ENCODE results near the gene MTURN. TPM values are rescaled to one million over a fixed set of nuclear protein-coding genes. Genes with fewer than 3 reads are reported as not detected.
A peak's percentile ranks its signal among the peaks of the same experiment; 100 is the strongest.

The MTURN gene
- total and polyA plus RNA-seq, 2 donors from 2014 or later = 54.7 to 80.1 TPM

DNA sequence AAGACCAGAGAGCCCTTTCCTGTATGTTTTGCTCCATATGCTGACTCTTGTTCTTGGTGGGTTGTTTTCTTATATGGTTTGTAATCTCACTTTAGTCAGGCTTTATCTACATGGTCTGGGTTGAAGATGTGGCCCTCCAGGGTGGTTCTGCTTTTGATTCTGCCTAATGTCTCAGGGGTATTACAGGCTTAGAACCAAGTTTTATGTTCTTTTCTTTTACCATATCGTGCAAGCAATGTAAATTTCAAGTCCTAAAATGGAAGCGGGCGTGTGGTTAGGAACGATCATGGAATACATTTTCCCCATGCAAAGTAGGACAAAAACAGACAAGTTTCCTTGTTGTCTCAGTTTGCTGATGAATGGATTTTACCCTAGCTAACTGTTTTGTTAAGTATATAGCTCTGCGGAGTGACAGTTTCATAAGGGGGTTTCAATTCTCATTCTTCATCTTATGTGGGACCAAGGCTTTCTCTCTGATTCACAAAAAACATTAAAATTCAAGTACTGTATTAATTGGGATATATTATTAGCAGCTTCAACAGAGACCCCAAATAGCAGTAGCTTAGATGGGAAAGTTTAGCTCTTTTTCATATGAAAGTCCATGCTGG, 58.7 kb downstream of the MTURN start:
- no peak for FAIRE-seq
- peaks cover 0 to 6% (median 0%) of the 10 kb centered on the region in 3 donors for H3K9me3 ChIP-seq (ENCODE audit: control insufficient read depth in 2 of 3, insufficient read depth in 1 of 3, low read length in 3 of 3)
- no peak overlapping the region for H3K9ac ChIP-seq (ENCODE audit: low read length in 3 of 3)
- TF ChIP-seq, protein P1, sequence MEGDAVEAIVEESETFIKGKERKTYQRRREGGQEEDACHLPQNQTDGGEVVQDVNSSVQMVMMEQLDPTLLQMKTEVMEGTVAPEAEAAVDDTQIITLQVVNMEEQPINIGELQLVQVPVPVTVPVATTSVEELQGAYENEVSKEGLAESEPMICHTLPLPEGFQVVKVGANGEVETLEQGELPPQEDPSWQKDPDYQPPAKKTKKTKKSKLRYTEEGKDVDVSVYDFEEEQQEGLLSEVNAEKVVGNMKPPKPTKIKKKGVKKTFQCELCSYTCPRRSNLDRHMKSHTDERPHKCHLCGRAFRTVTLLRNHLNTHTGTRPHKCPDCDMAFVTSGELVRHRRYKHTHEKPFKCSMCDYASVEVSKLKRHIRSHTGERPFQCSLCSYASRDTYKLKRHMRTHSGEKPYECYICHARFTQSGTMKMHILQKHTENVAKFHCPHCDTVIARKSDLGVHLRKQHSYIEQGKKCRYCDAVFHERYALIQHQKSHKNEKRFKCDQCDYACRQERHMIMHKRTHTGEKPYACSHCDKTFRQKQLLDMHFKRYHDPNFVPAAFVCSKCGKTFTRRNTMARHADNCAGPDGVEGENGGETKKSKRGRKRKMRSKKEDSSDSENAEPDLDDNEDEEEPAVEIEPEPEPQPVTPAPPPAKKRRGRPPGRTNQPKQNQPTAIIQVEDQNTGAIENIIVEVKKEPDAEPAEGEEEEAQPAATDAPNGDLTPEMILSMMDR (IDR thresholded peaks at IDR 0.05; ENCODE audit: borderline replicate concordance, extremely low read depth, insufficient read depth) = no peak
- no peak for DNase-seq
- no peak overlapping the region for H3K4me3 ChIP-seq (ENCODE audit: low read length in 3 of 3)
- intact Hi-C loops (cut with DNase I) = no loop called here
- H3K27ac ChIP-seq (ENCODE audit: low read depth in 2 of 2, low read length in 2 of 2) = no peak overlapping the region
- no peaks in the 10 kb centered on the region for H3K27me3 ChIP-seq (ENCODE audit: control insufficient read depth, insufficient read depth, low read length)
- peaks cover 0 to 4% (median 0%) of the 10 kb centered on the region in 3 donors for H3K4me1 ChIP-seq (ENCODE audit: control insufficient read depth in 2 of 3, insufficient read depth in 2 of 3, low read depth in 1 of 3, low read length in 3 of 3)
- no peaks in the 10 kb centered on the region for H3K36me3 ChIP-seq (ENCODE audit: control insufficient read depth in 2 of 3, insufficient read depth in 3 of 3, low read length in 3 of 3)

DNA sequence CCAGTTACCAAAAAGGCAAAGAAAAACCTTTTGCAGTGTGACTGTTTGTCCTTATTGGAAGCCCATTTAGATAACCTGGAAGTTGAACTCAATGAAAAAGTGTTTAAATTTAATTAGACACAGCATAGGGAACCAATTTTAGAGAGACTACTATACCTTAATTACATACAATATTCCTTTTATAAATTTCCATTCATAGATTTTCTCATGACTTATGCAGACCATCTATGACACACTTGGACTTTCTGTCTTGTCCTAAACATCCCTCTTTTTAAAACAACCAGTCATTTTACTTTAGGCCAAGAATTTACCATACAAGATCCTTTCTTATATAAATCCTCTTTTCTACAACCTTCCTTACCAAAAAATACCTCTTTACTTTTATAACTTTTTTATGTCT, 61.6 kb downstream of the MTURN start:
- H3K27me3 ChIP-seq (ENCODE audit: control insufficient read depth, insufficient read depth, low read length) = no peaks in the 10 kb centered on the region
- no peaks in the 10 kb centered on the region for H3K4me1 ChIP-seq (ENCODE audit: control insufficient read depth in 2 of 3, insufficient read depth in 2 of 3, low read depth in 1 of 3, low read length in 3 of 3)
- H3K36me3 ChIP-seq (ENCODE audit: control insufficient read depth in 2 of 3, insufficient read depth in 3 of 3, low read length in 3 of 3) = no peaks in the 10 kb centered on the region
- DNase-seq (no peak), FAIRE-seq (peak; percentile 8)
- intact Hi-C loops (cut with DNase I) = no loop called here
- H3K9me3 ChIP-seq (ENCODE audit: control insufficient read depth in 2 of 3, insufficient read depth in 1 of 3, low read length in 3 of 3) = peaks cover 0 to 6% (median 0%) of the 10 kb centered on the region in 3 donors
- no peak overlapping the region for H3K27ac ChIP-seq (ENCODE audit: low read depth in 2 of 2, low read length in 2 of 2)
- TF ChIP-seq, protein P1 (IDR thresholded peaks at IDR 0.05; ENCODE audit: borderline replicate concordance, extremely low read depth, insufficient read depth) = no peak
- H3K4me3 ChIP-seq (ENCODE audit: low read length in 3 of 3) = no peak overlapping the region
- H3K9ac ChIP-seq (ENCODE audit: low read length in 3 of 3) = no peak overlapping the region

- H3K4me1 ChIP-seq (ENCODE audit: control insufficient read depth in 2 of 3, insufficient read depth in 2 of 3, low read depth in 1 of 3, low read length in 3 of 3) = no peaks in the 10 kb centered on the region
- intact Hi-C loops (cut with DNase I) = no loop called here
- no peaks in the 10 kb centered on the region for H3K36me3 ChIP-seq (ENCODE audit: control insufficient read depth in 2 of 3, insufficient read depth in 3 of 3, low read length in 3 of 3)
- peaks cover 0 to 6% (median 0%) of the 10 kb centered on the region in 3 donors for H3K9me3 ChIP-seq (ENCODE audit: control insufficient read depth in 2 of 3, insufficient read depth in 1 of 3, low read length in 3 of 3)
- FAIRE-seq = no peak
- TF ChIP-seq, protein P1 (IDR thresholded peaks at IDR 0.05; ENCODE audit: borderline replicate concordance, extremely low read depth, insufficient read depth) = no peak
- H3K4me3 ChIP-seq (ENCODE audit: low read length in 3 of 3) = no peak overlapping the region
- no peaks in the 10 kb centered on the region for H3K27me3 ChIP-seq (ENCODE audit: control insufficient read depth, insufficient read depth, low read length)
- no peak for DNase-seq
- no peak overlapping the region for H3K9ac ChIP-seq (ENCODE audit: low read length in 3 of 3)
- H3K27ac ChIP-seq (ENCODE audit: low read depth in 2 of 2, low read length in 2 of 2) = no peak overlapping the region
These were observed 62.7 kb downstream of the MTURN start for GRCh38 chr7:30197438-30197837.

- no peaks in the 10 kb centered on the region for H3K27me3 ChIP-seq (ENCODE audit: control insufficient read depth, insufficient read depth, low read length)
- no peak overlapping the region for H3K9ac ChIP-seq (ENCODE audit: low read length in 3 of 3)
- H3K4me3 ChIP-seq (ENCODE audit: low read length in 3 of 3) = no peak overlapping the region
- TF ChIP-seq, protein P1 (IDR thresholded peaks at IDR 0.05; ENCODE audit: borderline replicate concordance, extremely low read depth, insufficient read depth) = no peak
- intact Hi-C loops (cut with DNase I) = no loop called here
- H3K36me3 ChIP-seq (ENCODE audit: control insufficient read depth in 2 of 3, insufficient read depth in 3 of 3, low read length in 3 of 3) = no peaks in the 10 kb centered on the region
- no peak overlapping the region for H3K27ac ChIP-seq (ENCODE audit: low read depth in 2 of 2, low read length in 2 of 2)
- peaks cover 0 to 6% (median 0%) of the 10 kb centered on the region in 3 donors for H3K9me3 ChIP-seq (ENCODE audit: control insufficient read depth in 2 of 3, insufficient read depth in 1 of 3, low read length in 3 of 3)
- DNase-seq (no peak), FAIRE-seq (no peak)
- H3K4me1 ChIP-seq (ENCODE audit: control insufficient read depth in 2 of 3, insufficient read depth in 2 of 3, low read depth in 1 of 3, low read length in 3 of 3) = no peaks in the 10 kb centered on the region
These were observed 64.5 kb downstream of the MTURN start for GRCh38 chr7:30199271-30199670.

All from kidney (tissue), 14 donors.